ENCODE results near the gene ARHGEF17.

ARHGEF17 gene

GRCh38 chr11:73293356-73293936 is 14.6 kb upstream of the ARHGEF17 start:
- no peak for DNase-seq (ENCODE audit: low read depth)

- DNase-seq (ENCODE audit: low read depth) = no peak
Observed at GRCh38 chr11:73294604-73295003, 13.5 kb upstream of the ARHGEF17 start.

GRCh38 chr11:73295241-73295995 is 12.7 kb upstream of the ARHGEF17 start:
- peak; percentile 75 for DNase-seq (ENCODE audit: low read depth)

GRCh38 chr11:73295996-73296318 is 12.1 kb upstream of the ARHGEF17 start:
- no peak for DNase-seq (ENCODE audit: low read depth)

GRCh38 chr11:73296501-73297230 is 11.4 kb upstream of the ARHGEF17 start:
- no peak for DNase-seq (ENCODE audit: low read depth)

GRCh38 chr11:73297231-73297590 is 10.9 kb upstream of the ARHGEF17 start:
- DNase-seq (ENCODE audit: low read depth) = no peak

GRCh38 chr11:73297702-73298101 is 10.4 kb upstream of the ARHGEF17 start:
- DNase-seq (ENCODE audit: low read depth) = no peak

- no peak for DNase-seq (ENCODE audit: low read depth)
Observed at GRCh38 chr11:73298233-73298632, 9.8 kb upstream of the ARHGEF17 start.

- no peak for DNase-seq (ENCODE audit: low read depth)
Observed at GRCh38 chr11:73299751-73300150, 8.3 kb upstream of the ARHGEF17 start.

GRCh38 chr11:73306069-73306841 is 1.8 kb upstream of the ARHGEF17 start:
- no peak for DNase-seq (ENCODE audit: low read depth)

GRCh38 chr11:73306977-73307322 is 1.1 kb upstream of the ARHGEF17 start:
- DNase-seq (ENCODE audit: low read depth) = no peak

- DNase-seq (ENCODE audit: low read depth) = peak; percentile 99
Observed at GRCh38 chr11:73307323-73308002, 613 bp upstream of the ARHGEF17 start.

GRCh38 chr11:73308961-73309919 is 1.2 kb downstream of the ARHGEF17 start:
- DNase-seq (ENCODE audit: low read depth) = peak; percentile 99

GRCh38 chr11:73310076-73310475 is 2.0 kb downstream of the ARHGEF17 start:
- no peak for DNase-seq (ENCODE audit: low read depth)

GRCh38 chr11:73310661-73311393 is 2.8 kb downstream of the ARHGEF17 start:
- no peak for DNase-seq (ENCODE audit: low read depth)

GRCh38 chr11:73311394-73311869 is 3.4 kb downstream of the ARHGEF17 start:
- no peak for DNase-seq (ENCODE audit: low read depth)

- DNase-seq (ENCODE audit: low read depth) = no peak
Observed at GRCh38 chr11:73312036-73312435, 4.0 kb downstream of the ARHGEF17 start.

- DNase-seq (ENCODE audit: low read depth) = peak; percentile 62
Observed at GRCh38 chr11:73312851-73313327, 4.8 kb downstream of the ARHGEF17 start.

- DNase-seq (ENCODE audit: low read depth) = no peak
Observed at GRCh38 chr11:73313652-73314051, 5.6 kb downstream of the ARHGEF17 start.
